Activated CD4-positive, CD25-positive, alpha-beta regulatory T cell treated with anti-CD3 and anti-CD28 coated beads, Interleukin-2, amount 50 U/mL, for 24 hours (primary cell): ENCODE results near the gene CTNNBL1.

Experiments used
- ATAC-seq, 2 donors: fragments of 150-1000 bp; cut with Tn5 transposase; one replicate each; pipeline ENCODE4 v1.10.0; 2021; ENCODE audit warnings: mild to moderate bottlenecking in 1 of 2, moderate library complexity in 1 of 2

CTNNBL1 gene

GRCh38 chr20:37745553-37745952 is 51.7 kb downstream of the CTNNBL1 start:
- peak; percentile 30 to 91 for ATAC-seq

GRCh38 chr20:37748015-37748414 is 54.2 kb downstream of the CTNNBL1 start:
- ATAC-seq, result no peak

GRCh38 chr20:37749218-37749617 is 55.4 kb downstream of the CTNNBL1 start:
- ATAC-seq, result no peak

- ATAC-seq, result no peak
Measured at GRCh38 chr20:37749620-37750403, 56.0 kb downstream of the CTNNBL1 start.

- ATAC-seq, result no peak
Measured at GRCh38 chr20:37755665-37756064, 61.8 kb downstream of the CTNNBL1 start.

- ATAC-seq, result no peak
Measured at GRCh38 chr20:37756234-37756633, 62.4 kb downstream of the CTNNBL1 start.

GRCh38 chr20:37757550-37757949 is 63.7 kb downstream of the CTNNBL1 start:
- no peak for ATAC-seq

- no peak for ATAC-seq
Measured at GRCh38 chr20:37758332-37758731, 64.5 kb downstream of the CTNNBL1 start.

GRCh38 chr20:37759052-37759553 is 65.3 kb downstream of the CTNNBL1 start:
- no peak for ATAC-seq

- no peak for ATAC-seq
Measured at GRCh38 chr20:37759761-37760209, 66.0 kb downstream of the CTNNBL1 start.

GRCh38 chr20:37760322-37760721 is 66.5 kb downstream of the CTNNBL1 start:
- ATAC-seq, result no peak

- no peak for ATAC-seq
Measured at GRCh38 chr20:37762716-37763485, 69.1 kb downstream of the CTNNBL1 start.

- no peak for ATAC-seq
Measured at GRCh38 chr20:37764333-37764935, 70.6 kb downstream of the CTNNBL1 start.

- no peak for ATAC-seq
Measured at GRCh38 chr20:37770908-37771307, 77.1 kb downstream of the CTNNBL1 start.

GRCh38 chr20:37773291-37773826 is 79.5 kb downstream of the CTNNBL1 start:
- no peak for ATAC-seq

GRCh38 chr20:37774156-37774555 is 80.3 kb downstream of the CTNNBL1 start:
- no peak for ATAC-seq

GRCh38 chr20:37775200-37775599 is 81.4 kb downstream of the CTNNBL1 start:
- no peak for ATAC-seq

- ATAC-seq, result no peak
Measured at GRCh38 chr20:37776049-37776448, 82.2 kb downstream of the CTNNBL1 start.

- ATAC-seq, result no peak
Measured at GRCh38 chr20:37776526-37776925, 82.7 kb downstream of the CTNNBL1 start.

GRCh38 chr20:37777012-37777950 is 83.5 kb downstream of the CTNNBL1 start:
- ATAC-seq, result no peak

- no peak for ATAC-seq
Measured at GRCh38 chr20:37777988-37778659, 84.3 kb downstream of the CTNNBL1 start.
